Amniotic epithelial cell (primary cell): ENCODE results near the gene MUTYH.
"Not testable (repeated sequence)": the region's sequence is repeated elsewhere in the genome, so short reads cannot be mapped to it uniquely, and the experiment has no call there.

Experiments used
- DNase-seq: peaks from one replicate; pipeline ENCODE4 v3.0.0-alpha.2; 2010; ENCODE audit warnings: low read depth

MUTYH gene

DNA sequence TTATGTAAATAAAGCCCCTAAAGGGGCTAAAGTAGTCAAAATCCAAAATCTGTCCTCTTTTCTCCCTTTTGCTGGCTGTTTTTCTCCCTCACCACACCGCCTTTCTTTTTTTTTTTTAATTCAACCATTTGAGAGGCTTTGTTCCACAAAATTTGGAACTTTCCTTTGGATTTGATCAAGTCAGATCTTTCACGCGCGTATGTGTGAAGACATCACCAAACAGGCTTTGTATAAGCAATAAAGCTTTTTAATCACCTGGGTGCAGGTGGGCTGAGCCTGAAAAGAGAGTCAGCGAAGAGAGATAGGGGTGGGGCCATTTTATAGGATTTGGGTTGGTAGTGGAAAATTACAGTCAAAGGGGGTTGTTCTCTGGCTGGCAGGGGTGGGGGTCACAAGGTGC is 18.8 kb downstream of the MUTYH start:
- DNase-seq, result no peak

- DNase-seq, result peak; percentile 27
Measured at GRCh38 chr1:45319761-45320160, 20.5 kb downstream of the MUTYH start.

DNA sequence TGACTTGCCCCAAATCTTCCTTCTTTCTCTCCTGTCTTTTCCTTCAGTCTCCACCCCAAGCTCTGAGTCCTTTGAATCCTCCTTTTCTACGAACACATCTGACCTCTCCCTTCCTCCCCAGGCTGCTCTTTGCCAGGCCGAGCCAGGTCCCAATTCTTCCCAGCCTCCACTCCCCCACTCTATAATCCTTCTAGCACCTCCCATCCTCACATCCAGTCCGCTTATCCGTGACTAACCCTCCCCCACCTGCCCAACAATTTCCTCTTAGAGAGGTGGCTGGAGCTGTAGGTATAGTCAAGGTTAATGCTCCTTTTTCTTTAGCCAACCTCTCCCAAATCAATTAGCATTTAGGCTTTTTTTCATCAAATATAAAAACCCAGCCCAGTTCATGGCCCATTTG is 23.1 kb downstream of the MUTYH start:
- DNase-seq, result no peak

DNA sequence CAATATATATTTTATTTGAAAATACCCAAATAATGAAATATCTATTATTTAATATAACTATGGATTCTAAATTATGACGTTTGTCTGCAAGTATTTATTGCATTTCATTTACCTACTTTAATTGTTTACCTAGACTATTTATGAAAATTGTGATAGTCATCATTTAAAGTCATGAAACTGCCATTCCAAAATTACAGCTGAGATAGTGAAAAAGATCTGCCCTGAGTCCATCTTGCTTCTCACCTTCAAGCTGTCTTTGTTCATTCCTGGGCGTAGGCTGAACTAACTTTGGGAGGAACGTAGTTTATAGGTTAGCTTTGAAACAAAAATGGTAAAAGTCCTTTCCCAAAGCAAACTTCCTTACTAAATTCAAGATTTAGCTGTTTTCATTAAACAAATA is 26.0 kb downstream of the MUTYH start:
- DNase-seq, result no peak

DNA sequence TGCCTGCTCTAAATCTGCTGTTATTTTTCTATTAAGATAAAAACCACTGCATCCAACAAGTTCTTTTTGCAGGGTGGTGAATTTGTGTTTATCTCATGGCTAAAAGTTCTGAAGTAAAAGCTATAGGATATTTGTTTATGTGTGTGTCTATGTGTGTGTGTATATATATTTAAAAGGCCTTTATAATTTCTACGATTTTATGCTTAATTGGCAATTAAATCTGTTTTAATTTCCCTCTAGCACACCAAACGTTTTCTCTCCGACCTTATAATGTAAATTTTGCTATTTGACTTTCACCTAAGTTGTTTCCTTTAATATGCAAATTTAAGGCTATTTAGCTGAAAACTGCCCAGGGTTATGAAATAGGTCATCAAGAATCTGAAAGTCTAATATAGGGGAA is 33.3 kb downstream of the MUTYH start:
- DNase-seq, result no peak

- DNase-seq, result no peak
Measured at GRCh38 chr1:45306319-45306718, 33.9 kb downstream of the MUTYH start.

DNA sequence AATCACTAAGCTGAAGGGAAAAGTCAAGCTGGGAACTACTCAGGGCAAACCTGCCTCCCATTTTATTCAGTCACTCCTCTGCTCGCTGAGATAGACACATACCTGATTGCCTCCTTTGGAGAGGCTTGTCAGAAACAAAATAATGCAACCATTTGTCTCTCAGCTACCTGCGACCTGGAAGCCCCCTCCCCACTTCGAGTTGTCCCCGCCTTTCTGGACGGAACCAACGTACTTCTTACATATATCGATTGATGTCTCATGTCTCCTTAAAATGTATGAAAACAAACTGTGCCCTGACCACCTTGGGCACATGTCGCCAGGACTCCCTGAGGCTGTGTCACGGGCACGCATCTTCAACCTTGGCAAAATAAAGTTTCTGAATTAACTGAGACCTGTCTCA is 35.0 kb downstream of the MUTYH start:
- no peak for DNase-seq

DNA sequence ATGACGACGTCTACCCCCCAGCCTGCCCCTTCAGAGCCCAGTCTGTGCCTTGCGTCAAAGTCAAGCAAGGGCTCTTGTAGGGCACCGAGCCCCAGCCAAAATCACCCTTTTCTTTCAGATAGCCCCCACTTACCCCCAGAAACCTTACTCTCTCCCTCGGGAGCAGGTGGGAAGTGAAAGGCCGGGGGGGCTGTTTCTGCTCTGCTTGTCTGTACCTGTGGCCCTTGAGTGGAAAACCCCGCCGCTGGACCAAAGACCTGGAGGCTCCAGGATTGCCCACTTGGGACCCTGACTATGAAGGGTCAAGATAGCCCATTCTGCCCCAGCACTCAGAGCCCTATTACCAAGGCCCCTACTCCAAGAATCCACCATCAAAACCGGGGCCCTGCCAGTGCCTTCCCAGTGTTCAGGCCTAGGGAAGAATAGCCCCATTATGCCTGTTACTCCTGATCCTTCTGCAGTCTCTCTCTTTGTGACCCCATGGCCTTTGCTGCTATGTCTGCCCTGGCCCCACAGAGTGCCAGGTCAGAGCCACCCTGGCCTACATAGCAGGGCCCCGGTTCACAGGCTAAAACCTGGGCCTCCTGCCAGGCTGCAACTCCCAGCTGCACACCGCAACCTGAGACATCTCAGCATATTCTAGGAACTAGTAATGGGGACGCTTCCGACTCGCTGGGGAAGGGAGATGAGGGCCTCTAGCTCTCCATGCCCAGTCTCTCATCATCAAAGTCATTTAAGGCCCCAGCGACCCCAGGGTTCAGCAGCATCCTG is 35.7 kb downstream of the MUTYH start:
- DNase-seq, result no peak

GRCh38 chr1:45303520-45304310 is 36.5 kb downstream of the MUTYH start:
- DNase-seq, result peak; percentile 96

DNA sequence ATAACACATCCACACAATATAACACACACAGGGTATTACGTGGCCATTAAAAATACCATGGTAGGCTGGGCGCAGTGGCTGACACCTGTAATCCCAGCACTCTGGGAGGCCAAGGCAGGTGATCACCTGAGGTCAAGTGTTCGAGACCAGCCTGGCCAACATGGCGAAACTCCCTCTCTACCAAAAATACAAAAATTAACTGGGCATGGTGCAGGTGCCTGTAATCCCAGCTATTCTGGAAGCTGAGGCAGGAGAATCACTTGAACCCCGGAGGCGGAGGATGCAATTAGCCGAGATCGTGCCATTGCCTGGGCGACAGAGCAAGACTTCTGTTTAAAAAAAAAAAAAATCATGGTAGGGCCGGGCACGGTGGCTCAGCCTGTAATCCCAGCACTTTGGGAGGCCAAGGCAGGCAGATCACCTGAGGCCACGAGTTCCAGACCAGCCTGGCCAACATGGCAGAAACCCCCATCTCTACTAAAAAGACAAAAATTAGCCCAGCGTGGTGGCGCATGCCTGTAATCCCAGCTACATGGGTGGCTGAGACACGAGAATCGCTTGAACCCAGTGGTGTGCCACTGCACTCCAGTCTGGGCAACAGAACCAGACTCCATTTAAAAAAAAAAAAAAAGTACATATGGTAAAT is 37.6 kb downstream of the MUTYH start:
- no peak for DNase-seq

DNA sequence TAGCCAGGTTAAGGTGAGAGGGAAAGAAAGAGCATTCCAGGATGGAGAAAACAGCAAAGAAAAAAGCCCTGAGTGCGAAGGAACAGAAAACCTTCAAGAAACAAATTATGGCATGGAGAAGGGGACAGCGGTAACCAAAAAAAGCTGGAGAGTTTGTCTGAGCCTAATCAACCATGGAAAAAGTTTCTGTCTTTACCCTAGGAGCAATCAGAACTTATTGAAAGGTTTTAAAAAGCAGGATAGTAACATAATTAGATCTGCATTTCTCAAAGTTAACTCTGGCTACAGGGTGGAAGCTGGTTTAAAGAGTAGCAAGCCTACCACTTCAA is 39.6 kb downstream of the MUTYH start:
- DNase-seq, result no peak

GRCh38 chr1:45299981-45300668 is 40.1 kb downstream of the MUTYH start:
- DNase-seq, result peak; percentile 77

DNA sequence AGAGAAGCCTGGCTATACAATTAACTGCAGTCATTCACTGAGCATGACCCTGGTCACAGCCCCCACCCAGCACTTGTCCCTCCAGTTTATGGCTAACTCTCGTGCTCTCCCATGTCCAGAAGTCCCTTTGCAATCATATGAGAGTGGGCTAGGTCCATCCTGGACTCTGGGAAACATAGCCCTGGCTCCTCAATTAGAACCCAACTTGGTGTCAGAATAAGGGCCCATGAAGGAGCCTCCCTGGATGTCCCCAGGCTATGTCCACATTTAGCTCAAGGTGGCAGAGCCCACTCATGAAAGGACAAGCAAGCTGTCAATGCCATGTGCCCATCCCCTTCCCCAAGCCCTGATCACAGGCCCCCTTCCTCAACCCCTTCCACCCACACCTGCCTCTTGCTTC is 40.9 kb downstream of the MUTYH start:
- no peak for DNase-seq

DNA sequence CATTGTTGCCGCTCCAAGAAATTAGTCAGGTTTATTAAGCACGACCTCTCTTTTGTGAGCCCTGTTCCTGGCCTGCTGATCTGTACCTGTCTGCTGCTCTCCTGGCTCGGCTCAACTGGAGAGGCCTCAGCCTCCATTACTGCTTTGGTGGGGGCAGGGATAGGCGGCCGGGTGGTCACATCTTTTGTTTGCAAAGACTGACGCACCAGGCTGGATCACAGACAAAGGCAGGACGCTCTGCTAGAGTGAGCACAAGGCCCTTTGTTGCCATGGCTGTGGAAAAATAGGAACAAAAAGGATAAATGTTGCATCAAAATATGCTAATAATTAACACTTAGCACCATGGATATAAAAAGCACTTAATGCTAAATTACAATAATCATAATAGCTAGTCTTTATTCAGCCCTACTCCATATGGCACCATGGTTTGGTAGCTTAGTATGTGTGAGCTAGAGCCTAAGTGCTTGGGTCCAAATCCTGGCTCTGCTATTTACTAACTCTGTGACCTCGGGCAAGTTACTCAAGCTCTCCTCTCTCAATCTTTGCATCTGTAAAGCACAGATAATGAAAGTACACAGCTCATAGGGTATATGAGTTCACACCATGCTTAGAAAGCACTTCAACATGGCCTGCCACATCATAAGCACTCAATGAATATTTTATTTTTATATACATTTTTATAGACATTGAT is 42.4 kb downstream of the MUTYH start:
- DNase-seq, result no peak

- DNase-seq, result no peak
Measured at GRCh38 chr1:45291716-45292115, 48.5 kb downstream of the MUTYH start.

GRCh38 chr1:45291002-45291401 is 49.2 kb downstream of the MUTYH start:
- DNase-seq, result not testable (repeated sequence)

GRCh38 chr1:45286521-45286920 is 53.7 kb downstream of the MUTYH start:
- DNase-seq, result not testable (repeated sequence)

- DNase-seq, result not testable (repeated sequence)
Measured at GRCh38 chr1:45284858-45285257, 55.4 kb downstream of the MUTYH start.

GRCh38 chr1:45282351-45282750 is 57.9 kb downstream of the MUTYH start:
- DNase-seq, result peak; percentile 11
